KOPT-K1 (cell line): ENCODE measurements around the gene CPT1C.
A peak's percentile ranks its signal among the peaks of the same experiment; 100 is the strongest.

Experiments
- H3K27ac ChIP-seq: fragments of 200-600 bp; sonication (generic); 2 replicates; pipeline ENCODE4 v1.5.1; 2016; ENCODE audit warnings: antibody characterized with exemption, mild to moderate bottlenecking, low read depth, low read length; ENCODE audit not compliant: poor library complexity, severe bottlenecking
- H3K36me3 ChIP-seq: fragments of 200-600 bp; sonication (generic); 2 replicates; pipeline ENCODE4 v1.5.1; 2017; ENCODE audit warnings: antibody characterized with exemption, mild to moderate bottlenecking, low read length, moderate library complexity; ENCODE audit not compliant: insufficient read depth
- H3K9me3 ChIP-seq: fragments of 200-600 bp; sonication (generic); 2 replicates; pipeline ENCODE4 v1.5.1; 2017; ENCODE audit warnings: antibody characterized with exemption, low read length, mild to moderate bottlenecking; ENCODE audit not compliant: insufficient read depth, poor library complexity, severe bottlenecking

Gene CPT1C

DNA sequence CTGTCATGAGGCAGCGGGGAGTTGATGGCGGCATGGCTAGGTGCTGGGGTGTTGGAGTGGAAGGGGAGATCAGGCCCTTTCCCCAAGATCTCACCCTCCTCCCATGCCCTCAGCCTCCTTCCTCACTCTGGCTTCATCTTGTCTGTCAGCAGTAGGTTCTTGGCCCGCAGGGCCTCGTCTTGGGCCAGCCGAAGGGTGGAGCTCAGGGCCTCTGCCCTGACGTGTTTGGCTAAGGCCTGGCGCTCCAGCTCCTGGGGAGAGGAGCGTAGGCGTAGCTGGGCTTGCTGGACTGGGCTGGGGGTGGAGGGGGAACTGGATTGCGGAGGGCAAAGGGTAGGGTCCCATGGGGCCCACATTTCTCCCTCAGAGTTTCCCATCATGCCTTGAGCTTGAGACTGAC is 49.0 kb downstream of the CPT1C start:
- Histone ChIP-seq H3K9me3 (no peaks in the 10 kb centered on the region), H3K27ac (no peak overlapping the region), H3K36me3 (no peaks in the 10 kb centered on the region)

DNA sequence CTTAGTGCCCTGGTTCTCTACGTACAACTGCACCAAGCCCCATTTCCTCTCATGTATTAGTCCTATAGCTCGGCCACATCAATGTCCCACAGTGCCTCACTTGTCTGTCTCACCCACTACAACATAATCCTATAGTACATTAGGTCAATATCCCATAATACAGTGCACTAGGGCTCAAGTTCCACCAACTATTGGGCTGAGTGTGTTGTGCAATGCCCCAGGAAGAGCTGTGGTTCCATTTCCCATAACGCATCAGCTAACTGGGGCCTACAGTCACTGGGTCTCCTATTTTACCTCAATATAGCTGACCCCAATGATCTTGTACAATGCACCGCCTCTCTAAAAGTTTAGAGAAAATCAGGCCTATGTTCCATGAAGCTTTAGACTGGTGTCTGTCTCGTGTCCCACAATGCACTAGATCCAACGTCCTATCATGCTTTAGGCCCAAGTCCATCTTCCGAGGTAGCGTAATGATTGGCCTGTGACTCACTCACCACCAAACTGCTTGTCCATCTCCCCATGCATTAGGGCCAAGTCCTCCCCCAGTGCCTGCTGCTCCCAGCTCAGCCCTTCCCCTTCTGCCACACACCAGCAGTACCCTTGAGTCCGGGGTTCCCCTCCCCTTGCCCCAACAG is 50.4 kb downstream of the CPT1C start:
- Histone ChIP-seq H3K36me3 (peaks cover 4% of the 10 kb centered on the region; the same call in 1 of the 2 replicates), H3K9me3 (no peaks in the 10 kb centered on the region), H3K27ac (no peak overlapping the region)

DNA sequence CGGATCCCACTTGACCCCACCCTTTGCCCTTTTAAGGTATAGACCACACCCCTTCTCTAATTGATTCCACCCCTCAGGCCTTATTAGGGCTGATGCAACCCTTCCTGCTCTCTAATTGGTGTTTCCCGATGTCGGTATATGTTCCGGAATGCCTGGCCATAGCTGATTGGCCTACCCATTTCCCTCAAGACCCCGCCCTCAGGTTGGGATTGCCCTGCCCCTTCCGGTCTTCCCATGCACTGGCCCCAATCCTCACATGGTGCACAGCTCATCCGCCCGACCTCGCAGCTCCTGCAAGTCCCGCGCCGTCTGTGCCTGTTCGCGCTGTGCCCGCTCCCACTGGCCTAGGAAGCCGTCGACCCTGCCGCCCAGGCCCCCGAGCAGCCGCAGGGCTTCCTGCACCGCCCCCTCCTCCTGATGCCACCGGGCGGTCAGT is 54.0 kb downstream of the CPT1C start:
- Histone ChIP-seq H3K27ac (no peak overlapping the region), H3K36me3 (peaks cover 4% of the 10 kb centered on the region; the same call in 1 of the 2 replicates), H3K9me3 (no peaks in the 10 kb centered on the region)

DNA sequence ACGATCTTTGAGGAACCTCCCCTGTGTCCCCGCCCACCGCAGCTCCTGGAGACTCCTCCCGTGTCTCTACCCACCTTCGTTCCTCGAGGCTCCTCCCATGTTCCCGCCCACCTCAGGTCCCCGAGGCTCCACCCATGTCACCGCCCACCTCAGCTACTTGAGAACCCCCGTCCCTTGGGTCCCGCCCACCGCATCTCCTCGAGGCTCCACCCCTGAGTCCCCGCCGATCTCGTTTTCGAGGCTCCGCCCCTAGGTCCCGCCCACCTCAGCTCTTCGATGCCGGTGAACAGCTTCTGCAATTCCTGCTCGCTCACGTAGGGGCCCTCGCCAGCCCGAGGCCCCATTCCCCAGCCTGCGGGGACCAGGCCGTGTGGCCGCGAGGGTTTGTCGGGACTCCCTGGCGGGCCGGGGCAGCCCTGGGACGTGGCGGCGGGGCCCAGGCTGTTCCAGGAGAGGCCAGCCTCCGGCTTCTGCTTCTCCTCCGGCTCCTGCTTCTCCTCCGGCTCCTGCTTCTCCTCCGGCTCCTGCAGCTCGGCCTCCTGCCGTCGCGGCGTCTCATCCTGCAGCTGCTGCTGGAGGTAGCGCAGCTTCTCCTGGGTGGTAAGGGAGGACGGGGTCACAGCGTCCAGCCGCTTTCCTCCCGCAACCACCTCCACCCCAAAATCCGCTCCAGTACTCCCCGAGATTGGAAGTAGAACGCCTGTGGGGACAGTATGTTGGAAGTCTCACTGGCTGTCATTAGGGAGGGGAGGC is 55.5 kb downstream of the CPT1C start:
- no peak overlapping the region for H3K27ac ChIP-seq
- peaks cover 4% of the 10 kb centered on the region; the same call in 1 of the 2 replicates for H3K36me3 ChIP-seq
- H3K9me3 ChIP-seq: no peaks in the 10 kb centered on the region

DNA sequence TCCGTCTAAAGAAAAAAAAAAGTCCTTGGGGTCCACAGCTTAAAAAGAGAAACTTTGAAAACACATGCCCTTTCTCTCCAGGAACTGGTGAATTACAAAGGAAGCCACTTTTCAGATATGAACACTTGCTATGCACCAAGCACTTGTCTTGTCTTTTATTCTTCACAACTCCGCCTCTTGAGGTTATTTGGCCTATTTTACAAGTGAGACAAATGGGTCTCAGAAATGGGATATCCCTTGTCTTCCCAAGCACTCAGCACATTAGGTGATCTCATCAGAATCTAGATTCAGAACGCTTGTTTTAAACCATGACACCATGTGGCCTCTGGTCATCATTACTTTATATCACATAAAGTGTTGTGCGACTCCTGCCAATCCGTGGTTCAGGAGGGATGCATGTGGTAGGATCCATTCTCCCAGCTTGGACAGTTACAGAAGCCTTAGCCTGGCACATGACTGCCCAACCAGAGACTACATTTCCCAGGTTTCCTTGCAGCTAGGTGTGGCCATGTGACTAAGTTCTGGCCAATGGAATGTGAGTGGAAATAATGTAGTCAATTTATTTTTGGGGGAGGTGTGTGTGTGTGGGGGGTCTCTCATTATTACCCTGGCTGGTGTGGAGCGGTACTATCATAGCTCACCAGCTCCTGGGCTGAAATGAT is 58.3 kb downstream of the CPT1C start:
- Histone ChIP-seq H3K27ac (no peak overlapping the region), H3K9me3 (peaks cover 6% of the 10 kb centered on the region), H3K36me3 (peaks cover 4% of the 10 kb centered on the region; the same call in 1 of the 2 replicates)

DNA sequence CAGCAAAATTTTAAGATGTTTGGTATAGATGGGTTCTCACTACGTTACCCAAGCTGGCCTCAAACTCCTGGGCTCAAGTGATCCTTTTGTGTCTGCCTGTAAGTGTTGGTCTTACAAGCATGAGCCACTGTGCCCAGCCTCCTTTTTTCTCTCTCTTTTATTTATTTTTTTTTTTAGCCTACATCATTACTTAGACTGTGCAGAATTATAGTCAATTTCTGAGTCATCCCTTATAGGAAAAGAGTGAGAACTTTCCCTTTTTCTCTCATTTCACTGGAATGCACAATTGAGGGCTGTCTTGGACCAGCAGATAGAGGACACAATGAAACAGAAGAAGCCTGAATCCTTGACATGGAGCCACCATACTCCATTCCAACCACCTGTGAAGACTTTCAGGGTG is 58.9 kb downstream of the CPT1C start:
- Histone ChIP-seq H3K27ac (no peak overlapping the region), H3K36me3 (peaks cover 4% of the 10 kb centered on the region; the same call in 1 of the 2 replicates), H3K9me3 (peaks cover 6% of the 10 kb centered on the region)

DNA sequence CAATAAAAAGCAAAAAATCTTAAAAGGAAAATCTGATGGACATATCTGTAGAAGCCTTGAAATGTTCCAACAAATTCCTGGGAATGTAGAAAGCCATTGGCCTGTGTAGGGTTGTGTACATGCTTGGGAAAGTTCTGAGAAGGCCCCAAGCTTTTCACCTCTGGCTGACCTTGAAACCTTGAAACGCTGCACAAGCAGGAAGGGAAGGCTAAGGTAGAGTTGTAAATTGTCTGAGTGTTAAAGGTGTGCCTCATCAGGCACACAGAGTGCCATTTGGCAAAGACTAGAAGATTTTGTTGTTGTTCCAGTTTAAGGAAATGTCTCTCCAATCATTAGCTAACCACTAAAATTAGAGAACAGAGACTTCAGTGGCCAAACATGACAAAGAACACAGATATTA is 61.8 kb downstream of the CPT1C start:
- no peaks in the 10 kb centered on the region; the same call in 1 of the 2 replicates for H3K36me3 ChIP-seq
- H3K27ac ChIP-seq: no peak overlapping the region
- peaks cover 17% of the 10 kb centered on the region for H3K9me3 ChIP-seq

DNA sequence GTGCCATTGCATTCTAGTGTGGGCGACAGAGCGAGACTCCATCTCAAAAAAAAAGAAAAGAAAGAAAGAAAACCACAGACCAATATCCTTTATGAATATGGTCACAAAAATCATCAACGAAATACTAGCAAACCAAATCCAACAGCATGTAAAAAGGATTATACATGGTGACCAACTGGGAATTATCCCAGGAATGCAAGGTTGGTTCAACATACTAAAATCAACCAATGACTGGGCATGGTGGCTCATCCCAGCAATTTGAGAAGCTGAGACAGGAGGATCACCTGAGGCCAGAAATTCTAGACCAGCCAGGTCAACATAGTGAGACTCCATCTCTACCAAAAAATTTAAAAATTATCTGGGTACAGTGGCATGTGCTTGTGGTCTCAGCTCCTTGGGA is 65.0 kb downstream of the CPT1C start:
- Histone ChIP-seq H3K36me3 (no peaks in the 10 kb centered on the region; the same call in 1 of the 2 replicates), H3K9me3 (peaks cover 17% of the 10 kb centered on the region), H3K27ac (no peak overlapping the region)

DNA sequence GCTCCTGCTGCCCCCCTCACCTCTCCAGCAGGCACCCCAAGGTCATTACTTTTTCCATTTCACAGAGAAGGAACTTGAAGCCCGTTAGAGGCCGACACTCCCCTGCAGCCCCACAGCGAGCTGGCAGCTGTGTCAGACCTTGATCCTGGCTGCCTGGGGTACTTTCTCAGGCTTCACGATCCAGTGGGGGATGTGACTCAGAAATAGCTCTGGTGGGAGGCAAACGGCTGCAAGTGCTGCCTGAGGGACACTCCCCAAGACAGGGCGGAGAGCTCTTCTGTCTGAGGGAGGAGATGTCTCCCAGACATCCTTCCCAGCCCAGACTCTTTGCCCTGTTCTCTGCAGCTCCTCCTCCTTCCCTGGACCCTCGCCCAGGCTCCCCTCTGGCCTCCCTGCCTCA is 67.4 kb downstream of the CPT1C start:
- peaks cover 11% of the 10 kb centered on the region for H3K9me3 ChIP-seq
- H3K27ac ChIP-seq: no peak overlapping the region
- H3K36me3 ChIP-seq: no peaks in the 10 kb centered on the region

DNA sequence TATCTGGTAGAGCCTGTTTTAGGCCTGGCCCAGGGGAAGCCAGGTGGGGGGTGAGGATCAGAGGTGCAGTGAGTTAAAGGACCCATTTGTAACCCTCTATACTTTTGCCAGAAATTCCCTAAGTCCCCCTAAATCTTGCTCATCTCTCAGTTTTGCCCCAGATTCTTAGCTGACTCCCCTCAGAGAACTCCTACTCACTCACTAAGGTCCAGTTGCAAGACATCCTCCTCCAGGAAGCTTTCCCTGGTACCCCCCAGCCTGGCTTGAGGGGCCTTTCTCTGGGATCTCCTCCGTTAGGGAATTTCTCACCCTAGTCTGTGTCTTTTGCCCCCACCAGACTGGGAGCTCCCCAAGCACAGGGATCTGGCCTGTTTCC is 70.3 kb downstream of the CPT1C start:
- H3K36me3 ChIP-seq: no peaks in the 10 kb centered on the region
- H3K27ac ChIP-seq: peak overlapping the region; percentile 77

DNA sequence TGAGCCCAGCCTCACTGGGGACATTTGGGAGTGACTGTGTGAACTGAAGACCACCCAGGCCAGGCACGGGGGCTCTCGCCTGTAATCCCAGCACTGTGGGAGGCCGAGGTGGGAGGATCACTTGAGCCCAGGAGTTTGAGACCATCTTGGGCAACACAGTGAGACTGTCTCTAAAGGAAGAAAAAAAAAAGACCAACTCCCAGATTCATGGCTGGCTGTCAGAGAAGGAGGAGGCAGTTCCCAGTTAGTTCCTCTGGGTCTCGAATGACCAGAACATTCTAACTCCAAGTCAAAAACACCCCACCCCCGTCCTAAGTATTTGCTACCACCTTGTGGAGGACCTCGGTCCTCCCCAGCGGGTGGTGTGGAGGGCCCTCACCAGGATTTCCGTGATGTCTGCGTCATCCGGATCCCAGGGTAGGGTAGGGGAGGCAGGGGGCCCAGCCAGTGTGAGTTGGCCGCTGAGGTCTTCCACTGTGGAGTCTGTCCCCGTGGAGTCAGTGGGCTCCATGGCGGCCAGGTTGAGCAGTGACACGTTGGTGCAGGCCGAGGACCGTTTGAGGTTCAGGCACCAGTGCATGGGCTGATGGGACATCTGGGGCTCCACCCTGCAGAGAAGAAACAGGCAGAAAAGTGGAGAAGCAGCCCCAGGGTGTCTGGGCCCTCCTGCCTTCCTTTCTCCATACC is 70.9 kb downstream of the CPT1C start:
- Histone ChIP-seq H3K9me3 (no peaks in the 10 kb centered on the region), H3K27ac (peak overlapping the region; percentile 77), H3K36me3 (no peaks in the 10 kb centered on the region)

More for the DNA sequence above, 70.3 kb downstream of the CPT1C start:
- H3K9me3 ChIP-seq: peaks cover under 1% of the 10 kb centered on the region

DNA sequence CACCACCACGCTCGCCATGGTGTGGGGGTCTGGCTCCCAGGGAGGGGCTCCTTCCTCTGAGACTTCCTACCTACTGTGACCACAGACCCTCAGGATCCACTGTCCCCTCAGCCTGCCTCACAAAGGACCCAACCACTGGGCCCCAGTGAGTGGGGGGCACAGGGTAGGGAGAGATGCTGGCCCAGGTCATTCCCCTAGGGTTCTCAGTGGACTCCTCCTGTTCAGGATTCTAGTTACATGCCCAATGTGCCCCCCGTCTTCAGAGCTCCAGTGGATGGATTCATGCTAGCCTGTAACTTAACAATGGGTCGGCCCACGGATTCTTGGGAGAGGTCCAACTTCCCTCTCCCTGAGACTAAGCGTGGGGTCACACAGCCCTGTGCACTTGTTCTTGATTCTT is 72.3 kb downstream of the CPT1C start, which contains the start of gene TSKS:
TSKS (minus strand) TSS at position 77 of the 400 bp plus-strand sequence; CDS start at position 18, 59 bp downstream.
- H3K9me3 ChIP-seq: no peaks in the 10 kb centered on the region
- peak within 1 kb of the TSS; percentile 77 for H3K27ac ChIP-seq
- no peaks in the 10 kb centered on the region for H3K36me3 ChIP-seq
